GM19240 (cell line): ENCODE data around the gene MXRA8.
A peak's percentile ranks its signal among the peaks of the same experiment; 100 is the strongest.

Source experiments
- DNase-seq: peaks from one replicate; pipeline ENCODE4 v3.0.0; 2011; ENCODE audit warnings: low spot score; ENCODE audit not compliant: insufficient read length

Gene MXRA8

GRCh38 chr1:1307923-1308755 is 50.2 kb downstream of the MXRA8 start, which contains the start of the genes ACAP3 and PUSL1:
Gene ACAP3 (minus strand): TSS chr1:1307930. CDS start chr1:1307815, 115 bp downstream.
Gene PUSL1 (plus strand): TSS chr1:1308597. CDS start chr1:1308644, 47 bp downstream.
- DNase-seq, result peak; percentile 96

GRCh38 chr1:1307261-1307922 is 51.0 kb downstream of the MXRA8 start:
- DNase-seq, result no peak

GRCh38 chr1:1306661-1307260 is 51.6 kb downstream of the MXRA8 start:
- no peak for DNase-seq

GRCh38 chr1:1306070-1306660 is 52.2 kb downstream of the MXRA8 start:
- DNase-seq, result no peak

- DNase-seq, result no peak
Observed at GRCh38 chr1:1305300-1306069, 52.9 kb downstream of the MXRA8 start.

DNA sequence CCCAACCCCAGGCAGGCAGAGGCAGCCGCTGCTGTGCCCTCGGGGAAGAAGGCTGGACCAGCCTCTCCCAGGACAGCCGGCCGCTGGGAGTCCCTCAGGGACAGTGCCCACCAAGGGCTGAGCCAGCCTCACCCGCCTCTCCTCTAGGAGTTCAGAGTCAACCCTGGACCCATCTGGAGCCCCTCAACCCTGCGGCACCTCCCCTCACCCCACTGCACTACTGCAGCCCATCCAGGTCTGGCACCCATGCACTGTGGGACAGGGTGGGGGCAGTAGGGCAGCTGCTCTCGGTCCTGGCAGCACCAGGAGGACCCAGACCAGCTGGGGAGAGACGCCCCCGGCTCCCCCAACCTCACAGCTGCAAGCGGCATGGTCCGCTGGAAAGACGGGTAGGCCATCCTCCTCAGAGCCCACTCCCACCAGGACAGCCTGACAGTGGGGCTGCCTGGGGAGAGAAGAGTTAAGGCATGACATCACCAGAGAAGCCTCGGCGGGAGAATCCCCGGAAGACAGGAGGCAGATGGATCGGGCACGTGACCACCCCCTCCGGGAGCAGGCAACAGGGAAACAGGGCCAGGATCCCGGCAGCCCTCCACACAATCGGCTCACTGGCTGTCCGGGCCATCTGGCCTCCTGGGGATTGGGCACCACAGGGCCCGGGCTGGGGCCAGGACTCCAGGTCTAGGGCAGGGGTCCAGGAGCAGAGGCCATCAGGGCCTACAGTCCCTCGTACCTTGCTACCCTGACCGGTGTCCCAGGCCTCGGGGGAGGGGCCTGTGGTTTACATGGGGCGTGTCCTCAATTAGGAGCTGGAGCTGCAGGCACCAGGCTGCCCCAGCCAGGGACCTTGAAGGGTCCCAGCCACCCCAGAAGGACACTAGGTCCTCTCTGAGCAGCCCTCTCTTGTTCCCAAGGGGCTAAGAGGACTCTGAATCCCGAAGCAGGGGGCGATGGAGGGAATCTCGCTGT is 53.7 kb downstream of the MXRA8 start:
- DNase-seq, result no peak

DNA sequence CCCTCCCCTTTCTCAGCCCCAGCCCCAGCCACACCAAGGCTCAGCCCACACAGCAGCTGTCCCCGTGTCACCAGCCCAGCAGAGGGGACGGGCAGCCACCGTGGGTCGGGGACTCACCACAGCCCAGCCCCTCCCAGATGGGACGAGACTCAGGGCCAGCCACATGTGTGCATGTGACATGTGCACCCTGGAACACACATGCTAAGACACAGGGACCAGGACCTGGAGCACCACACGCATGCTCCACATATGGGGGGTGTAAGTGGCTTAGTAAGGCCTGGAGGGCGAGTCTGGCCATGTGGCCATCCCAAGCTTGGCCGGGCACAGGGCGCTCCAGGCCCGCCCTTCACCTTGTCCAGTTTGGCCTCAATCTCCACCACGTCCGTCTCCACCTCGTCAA is 54.6 kb downstream of the MXRA8 start:
- DNase-seq, result no peak

DNA sequence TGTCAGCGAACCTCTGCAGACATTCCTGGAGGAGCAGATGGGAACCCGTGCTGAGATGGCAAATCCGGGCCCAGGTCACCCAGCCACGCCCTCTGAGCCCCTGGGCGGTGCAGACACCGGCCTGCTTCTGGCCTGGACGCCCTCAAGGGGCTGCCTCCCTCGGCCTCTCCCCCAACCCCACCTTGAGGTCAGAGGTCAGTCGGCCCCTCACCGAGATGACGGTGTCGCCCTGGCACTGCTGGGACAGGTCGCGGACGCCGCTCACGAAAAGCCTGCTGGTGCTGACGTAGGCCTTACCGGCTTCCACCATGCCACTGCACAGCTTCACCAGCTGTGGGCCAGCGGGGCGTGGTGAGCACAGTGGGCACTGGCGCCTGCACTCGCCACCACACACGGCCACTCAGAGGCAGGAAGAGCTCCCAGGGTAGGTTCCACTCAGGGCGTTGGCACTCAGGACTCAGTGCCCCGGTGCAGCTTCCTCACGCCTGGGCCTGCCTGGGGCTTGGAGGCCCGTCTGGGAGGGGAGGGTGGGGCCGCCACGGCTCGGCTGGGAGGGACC is 55.3 kb downstream of the MXRA8 start:
- DNase-seq, result no peak
